Esophagus muscularis mucosa (tissue), 4 donors: ENCODE measurements around the gene CCDC9B. TPM values are rescaled to one million over a fixed set of nuclear protein-coding genes. Genes with fewer than 3 reads are reported as not detected.

Experiments used
- DNase-seq: peaks from one replicate; pipeline ENCODE4 v3.0.0-alpha.2; 2017; ENCODE audit errors: extremely low spot score
- H3K27ac ChIP-seq, 4 donors: fragments of 200-600 bp; sonication (generic); replicated peaks in 1 of 4; 1 replicate in 3 of 4; 2 replicates in 1 of 4; pipeline ENCODE4 v1.5.1; 2016 to 2019; ENCODE audit warnings: mild to moderate bottlenecking in 1 of 4
- H3K27me3 ChIP-seq, 4 donors: fragments of 200-600 bp; sonication (generic); one replicate each; pipeline versions ENCODE4 v1.5.1 to v1.6.0; 2016 to 2019
- H3K36me3 ChIP-seq, 4 donors: fragments of 200-600 bp; sonication (generic); one replicate each; pipeline ENCODE4 v1.5.1; 2016 to 2019
- H3K4me1 ChIP-seq, 4 donors: fragments of 200-600 bp; sonication (generic); one replicate each; pipeline ENCODE4 v1.5.1; 2016 to 2019
- H3K4me3 ChIP-seq, 4 donors: fragments of 200-600 bp; sonication (generic); 1 replicate in 2 of 4; 2 replicates in 2 of 4; pipeline ENCODE4 v1.5.1; 2016 to 2019; ENCODE audit warnings: mild to moderate bottlenecking in 4 of 4, moderate library complexity in 1 of 4
- H3K9me3 ChIP-seq, 4 donors: fragments of 200-600 bp; sonication (generic); 1 replicate in 3 of 4; 2 replicates in 1 of 4; pipeline ENCODE4 v1.5.1; 2016 to 2019
- EP300 ChIP-seq: sonication (generic); formaldehyde crosslinking; IDR thresholded peaks from one replicate; pipeline ENCODE4 v1.6.1; 2017; ENCODE audit warnings: antibody characterized with exemption
- POLR2A ChIP-seq: fragments of 450-650 bp; IDR thresholded peaks from one replicate; pipeline ENCODE4 v1.6.1; 2017; ENCODE audit warnings: antibody characterized with exemption, moderate library complexity, mild to moderate bottlenecking, low read depth
- POLR2AphosphoS5 ChIP-seq, 2 donors: sonication (generic); formaldehyde crosslinking; IDR thresholded peaks; one replicate each; pipeline ENCODE4 v1.6.1; 2017; ENCODE audit warnings: antibody characterized with exemption in 2 of 2
- WGBS: methylation state at CpG from one replicate; pipeline ENCODE4 v1.1.5; 2018; 5-methylcytosine and 5-hydroxymethylcytosine counted together
- intact Hi-C: fragments of 100-400 bp; cut with DNase I; formaldehyde crosslinking; loops from one replicate; pipeline ENCODE4 v1.15.1; 2023
- total RNA-seq, 4 donors: library from RNA; depleted of rRNA; stranded (reverse); fragments of >200 nt; gene quantifications; one replicate each; pipeline versions ENCODE4 v1.1.0 to v1.2.1, GENCODE V29; 2016
- TF ChIP-seq, protein P1 (sequence below), 3 experiments: fragments of 200-600 bp in 2 of 3; fragments of 450-650 bp in 1 of 3; sonication (generic) in 2 of 3; IDR thresholded peaks; one replicate each; pipeline ENCODE4 v1.5.1; 2017 to 2019; ENCODE audit warnings: antibody characterized with exemption in 3 of 3, mild to moderate bottlenecking in 2 of 3, moderate library complexity in 1 of 3

Gene CCDC9B
- total RNA-seq, 4 donors from 2014 or later, result 22.9 to 82.6 (median 56.3) TPM

- no peak for TF ChIP-seq POLR2AphosphoS5 (IDR thresholded peaks at IDR 0.05)
- 98% methylated on average over 5 of the region's 5 CpGs for WGBS
- DNase-seq, result no peak
- Histone ChIP-seq H3K27ac (no peak overlapping the region), H3K4me1 (peaks cover 10 to 16% (median 13%) of the 10 kb centered on the region in 4 donors), H3K36me3 (no peaks in the 10 kb centered on the region), H3K9me3 (no peaks in the 10 kb centered on the region), H3K4me3 (no peak overlapping the region), H3K27me3 (no peaks in the 10 kb centered on the region)
- intact Hi-C loops, result no loop called here
Observed at GRCh38 chr15:40349163-40349562, 8.4 kb upstream of the CCDC9B start.

DNA sequence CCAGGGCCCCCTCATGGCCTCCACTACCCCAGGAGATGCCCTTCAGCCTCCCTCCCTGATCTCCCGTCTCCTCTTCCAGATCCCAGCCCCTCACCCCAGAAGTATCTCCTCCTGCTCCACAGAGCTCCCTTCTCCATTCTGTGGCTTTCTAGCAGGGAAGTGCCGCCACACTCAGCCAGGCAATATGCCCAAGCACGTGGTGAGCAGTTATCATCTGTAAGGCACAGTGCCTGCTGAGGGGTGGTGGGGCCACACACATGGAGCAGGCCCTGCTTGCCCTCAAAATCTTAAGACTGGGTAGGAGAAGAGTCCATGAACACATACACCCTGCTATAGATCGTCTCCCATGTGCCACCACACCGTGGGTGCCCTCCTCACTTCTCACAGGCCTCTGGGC lies 7.7 kb upstream of the CCDC9B start:
- Histone ChIP-seq H3K27ac (no peak overlapping the region), H3K27me3 (no peaks in the 10 kb centered on the region), H3K9me3 (no peaks in the 10 kb centered on the region), H3K4me3 (no peak overlapping the region), H3K36me3 (no peaks in the 10 kb centered on the region), H3K4me1 (peaks cover 16 to 17% (median 16%) of the 10 kb centered on the region in 4 donors)
- no peak for TF ChIP-seq POLR2A
- TF ChIP-seq, protein P1, sequence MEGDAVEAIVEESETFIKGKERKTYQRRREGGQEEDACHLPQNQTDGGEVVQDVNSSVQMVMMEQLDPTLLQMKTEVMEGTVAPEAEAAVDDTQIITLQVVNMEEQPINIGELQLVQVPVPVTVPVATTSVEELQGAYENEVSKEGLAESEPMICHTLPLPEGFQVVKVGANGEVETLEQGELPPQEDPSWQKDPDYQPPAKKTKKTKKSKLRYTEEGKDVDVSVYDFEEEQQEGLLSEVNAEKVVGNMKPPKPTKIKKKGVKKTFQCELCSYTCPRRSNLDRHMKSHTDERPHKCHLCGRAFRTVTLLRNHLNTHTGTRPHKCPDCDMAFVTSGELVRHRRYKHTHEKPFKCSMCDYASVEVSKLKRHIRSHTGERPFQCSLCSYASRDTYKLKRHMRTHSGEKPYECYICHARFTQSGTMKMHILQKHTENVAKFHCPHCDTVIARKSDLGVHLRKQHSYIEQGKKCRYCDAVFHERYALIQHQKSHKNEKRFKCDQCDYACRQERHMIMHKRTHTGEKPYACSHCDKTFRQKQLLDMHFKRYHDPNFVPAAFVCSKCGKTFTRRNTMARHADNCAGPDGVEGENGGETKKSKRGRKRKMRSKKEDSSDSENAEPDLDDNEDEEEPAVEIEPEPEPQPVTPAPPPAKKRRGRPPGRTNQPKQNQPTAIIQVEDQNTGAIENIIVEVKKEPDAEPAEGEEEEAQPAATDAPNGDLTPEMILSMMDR (IDR thresholded peaks at IDR 0.05), result no peak
- no peak for TF ChIP-seq EP300
- TF ChIP-seq POLR2AphosphoS5 (IDR thresholded peaks at IDR 0.05), result no peak
- no peak for DNase-seq
- intact Hi-C loops, result no loop called here
- 89% methylated on average over 5 of the region's 5 CpGs for WGBS

GRCh38 chr15:40347559-40348473 lies 7.1 kb upstream of the CCDC9B start:
- no peak overlapping the region for H3K4me3 ChIP-seq
- H3K36me3 ChIP-seq, result no peaks in the 10 kb centered on the region
- no peak for TF ChIP-seq POLR2AphosphoS5 (IDR thresholded peaks at IDR 0.05)
- no peak for TF ChIP-seq EP300
- TF ChIP-seq POLR2A, result no peak
- TF ChIP-seq, protein P1 (IDR thresholded peaks at IDR 0.05), result no peak
- DNase-seq, result no peak
- intact Hi-C loops, result no loop called here
- H3K9me3 ChIP-seq, result no peaks in the 10 kb centered on the region
- peaks cover 22 to 23% (median 23%) of the 10 kb centered on the region in 4 donors for H3K4me1 ChIP-seq
- WGBS, result 88% methylated on average over 6 of the region's 11 CpGs
- no peaks in the 10 kb centered on the region for H3K27me3 ChIP-seq
- H3K27ac ChIP-seq, result no peak overlapping the region

DNA sequence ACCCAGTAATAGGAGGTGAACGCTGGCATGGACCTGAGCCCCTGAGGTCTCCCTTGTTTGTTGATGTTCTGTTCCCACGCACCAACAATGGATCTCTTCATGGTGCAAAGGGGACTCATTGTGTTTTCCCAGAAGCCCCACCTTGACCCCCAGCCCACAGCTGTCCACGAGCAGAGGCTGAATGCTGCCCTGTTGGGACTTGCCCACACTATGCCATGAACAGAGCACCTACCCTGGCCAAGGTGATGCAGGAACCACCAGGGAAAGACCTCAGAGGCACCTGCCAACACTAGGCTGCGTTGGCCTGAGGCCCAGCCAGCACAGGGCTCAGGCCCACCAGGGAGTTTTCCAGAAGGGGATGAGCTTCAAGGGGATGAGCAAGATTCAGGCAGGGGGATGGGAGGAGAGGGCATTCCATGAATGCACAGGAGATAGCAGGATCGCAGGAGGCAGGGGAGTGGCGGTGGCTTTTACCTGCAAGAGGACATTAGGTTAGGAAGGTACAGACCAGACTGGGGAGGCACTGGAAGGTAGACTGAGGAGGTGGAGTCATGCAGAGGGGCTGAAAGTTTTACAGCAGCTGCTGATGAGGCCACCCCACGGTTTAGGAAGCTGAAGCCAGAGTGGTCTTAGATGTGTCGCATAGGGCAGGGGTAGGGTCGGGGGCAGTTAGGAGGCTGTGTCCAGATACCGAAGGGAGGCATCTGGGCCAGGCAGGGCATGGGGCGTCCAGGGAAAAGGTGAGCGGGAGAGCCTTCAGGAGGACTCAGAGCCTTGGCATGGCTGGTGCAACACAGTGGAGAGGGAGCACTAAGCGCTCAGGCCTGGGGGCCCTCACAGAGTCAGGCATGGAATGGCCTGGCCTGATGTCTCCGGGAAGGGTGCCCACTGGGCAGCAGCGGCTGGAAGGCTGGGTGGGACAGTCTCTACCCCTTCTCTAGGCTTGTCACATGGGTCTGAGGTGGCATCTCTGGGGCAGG lies 6.1 kb upstream of the CCDC9B start:
- WGBS, result 92% methylated on average over 12 of the region's 15 CpGs
- peaks cover 31 to 32% (median 32%) of the 10 kb centered on the region in 4 donors for H3K4me1 ChIP-seq

More for the DNA sequence above, 6.1 kb upstream of the CCDC9B start:
- no peak overlapping the region for H3K4me3 ChIP-seq
- H3K27ac ChIP-seq, result no peak overlapping the region
- no peaks in the 10 kb centered on the region for H3K36me3 ChIP-seq
- intact Hi-C loops, result no loop called here
- DNase-seq, result no peak
- no peaks in the 10 kb centered on the region for H3K9me3 ChIP-seq
- no peaks in the 10 kb centered on the region for H3K27me3 ChIP-seq
- no peak for TF ChIP-seq POLR2A
- TF ChIP-seq EP300, result no peak
- TF ChIP-seq POLR2AphosphoS5 (IDR thresholded peaks at IDR 0.05), result no peak
- TF ChIP-seq, protein P1 (IDR thresholded peaks at IDR 0.05), result no peak
